SHP77 treated with DMSO at 0.1 percent for 48 hours (cell line): ENCODE data around the gene GPR108.
"Not testable (repeated sequence)": the region's sequence is repeated elsewhere in the genome, so short reads cannot be mapped to it uniquely, and the experiment has no call there.

Experiments used
- DNase-seq: peaks from one replicate; lab custom pipeline; 2025; lab: John Stamatoyannopoulos, UW

The GPR108 gene

GRCh38 chr19:6761053-6761676 lies 23.8 kb upstream of the GPR108 start:
- no peak for DNase-seq

DNA sequence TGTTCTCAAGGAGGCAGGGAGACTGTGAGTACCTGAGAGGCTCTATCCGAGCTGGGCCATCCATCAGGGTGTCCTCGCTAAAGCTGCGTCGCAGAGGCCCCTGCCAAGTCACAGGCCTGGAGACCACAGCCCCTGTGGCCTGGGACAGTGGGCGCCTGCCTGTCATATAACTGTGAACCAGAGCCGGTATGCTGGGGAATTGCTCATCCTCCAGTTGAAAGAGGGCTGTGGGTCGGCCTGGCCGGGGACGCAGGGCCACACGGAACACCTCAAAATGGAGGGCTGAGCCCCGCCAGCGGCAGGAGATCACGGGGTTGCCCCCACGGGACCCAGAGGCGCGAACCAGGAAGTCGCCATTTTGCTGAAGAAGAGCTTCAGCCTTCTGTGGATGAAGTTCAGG lies 23.2 kb upstream of the GPR108 start:
- DNase-seq = no peak

GRCh38 chr19:6754653-6755463 lies 17.5 kb upstream of the GPR108 start:
- no peak for DNase-seq

- no peak for DNase-seq
Measured at GRCh38 chr19:6754136-6754535, 16.8 kb upstream of the GPR108 start.

DNA sequence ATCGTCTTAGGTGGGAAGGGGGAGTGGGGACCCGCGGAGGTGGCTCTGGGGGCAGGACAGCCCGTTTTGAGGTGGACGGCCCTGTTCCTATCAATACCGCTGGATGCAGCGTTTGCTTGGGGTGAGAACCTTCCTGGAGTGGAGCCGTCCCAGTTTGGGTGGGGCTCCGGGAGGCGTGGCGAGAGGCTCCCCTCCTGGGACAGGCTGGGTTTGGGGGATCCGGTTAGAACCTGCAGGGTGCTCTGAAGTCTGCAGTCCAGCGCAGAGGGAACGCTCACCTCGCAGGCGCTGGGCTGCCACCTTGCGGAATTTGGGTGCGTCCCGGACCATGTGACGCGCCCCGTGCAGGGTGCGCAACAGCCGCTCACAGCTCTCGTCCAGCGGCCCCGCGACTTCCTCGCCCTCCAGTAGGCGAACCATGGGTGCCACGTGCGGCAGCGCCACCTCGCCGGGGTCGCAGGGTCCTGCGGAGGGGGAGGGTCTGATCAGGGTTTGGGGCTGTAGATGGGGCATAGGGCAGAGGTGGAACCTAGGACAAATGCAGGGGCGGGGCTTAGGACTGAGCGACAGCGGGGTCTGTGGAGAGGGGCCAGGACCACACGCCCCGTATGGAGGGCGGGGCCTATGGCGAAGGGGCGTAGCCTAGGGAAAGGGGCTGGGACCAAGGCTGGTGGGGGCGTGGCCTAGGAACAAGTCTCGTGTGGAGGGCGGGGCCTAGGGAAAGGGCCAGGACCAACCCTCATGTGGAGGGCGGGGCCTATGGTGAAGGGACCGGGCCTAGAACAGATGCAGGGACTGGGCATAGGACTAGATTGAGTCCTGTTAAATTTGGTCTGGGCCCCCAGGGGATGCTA lies 16.0 kb upstream of the GPR108 start:
- no peak for DNase-seq

DNA sequence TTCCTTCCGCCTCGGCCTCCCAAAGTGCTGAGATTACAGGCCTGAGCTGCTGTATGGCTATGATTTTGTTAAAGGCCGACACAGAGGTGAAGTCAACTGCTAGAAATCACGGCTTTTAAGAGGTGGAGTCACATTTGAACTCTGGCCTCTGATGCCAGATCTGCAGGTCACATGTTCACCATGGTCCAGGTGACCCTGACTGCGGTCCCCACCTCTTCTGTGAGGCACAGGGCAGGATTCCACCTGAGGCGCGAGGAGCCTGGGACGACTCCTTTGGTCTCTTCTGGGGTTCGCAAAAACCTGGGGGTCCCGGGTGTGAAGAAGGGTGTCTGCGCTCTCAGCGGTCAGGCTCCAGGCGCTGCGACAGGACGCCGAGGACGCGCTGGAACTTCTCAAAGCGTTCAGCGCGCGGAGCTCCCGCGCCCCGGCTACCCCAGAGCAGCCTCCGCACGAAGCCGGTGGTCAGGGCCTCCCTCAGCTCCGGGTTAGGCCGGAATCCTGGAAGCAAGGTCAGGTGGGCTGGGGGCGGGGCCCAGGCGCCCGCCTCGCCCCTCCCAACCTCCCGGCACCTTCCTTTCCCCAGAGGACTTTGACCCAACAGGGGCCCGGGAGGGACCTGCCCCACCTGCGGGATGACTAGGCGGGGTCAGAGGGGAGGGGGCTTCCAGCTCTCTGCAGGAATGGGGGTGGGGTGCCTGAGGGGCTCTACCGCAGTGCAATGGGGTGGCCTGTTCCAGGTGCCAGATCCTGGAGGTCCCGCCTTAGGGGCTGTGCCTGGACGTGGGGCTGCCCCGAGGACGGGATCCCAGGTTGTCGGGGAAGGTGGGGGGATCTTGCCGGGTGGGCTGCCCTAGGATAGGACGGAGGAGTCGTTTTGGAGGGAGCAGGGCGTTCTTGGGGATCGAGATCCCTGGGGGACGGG lies 15.1 kb upstream of the GPR108 start:
- no peak for DNase-seq

- no peak for DNase-seq
Measured at GRCh38 chr19:6751189-6751588, 13.8 kb upstream of the GPR108 start.

GRCh38 chr19:6750062-6750461 lies 12.7 kb upstream of the GPR108 start:
- DNase-seq = no peak

DNA sequence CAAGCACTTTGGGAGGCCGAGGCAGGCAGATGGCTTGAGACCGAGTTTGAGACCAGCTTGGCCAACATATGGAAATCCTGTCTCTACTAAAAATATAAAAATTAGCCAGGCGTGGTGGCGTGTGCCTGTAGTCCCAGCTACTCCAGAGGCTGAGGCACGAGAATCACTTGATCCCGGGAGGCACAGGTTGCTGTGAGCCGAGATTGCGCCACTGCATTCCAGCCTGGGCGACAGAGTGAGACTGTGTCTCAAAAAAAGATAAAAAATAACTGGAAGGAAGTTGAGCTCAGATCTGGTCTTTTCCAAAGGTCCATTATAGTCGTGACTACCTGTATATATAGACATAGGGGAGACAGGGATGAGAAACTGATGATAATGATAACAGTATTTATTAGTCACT lies 11.2 kb upstream of the GPR108 start:
- not testable (repeated sequence) for DNase-seq

- DNase-seq = no peak
Measured at GRCh38 chr19:6745965-6746364, 8.6 kb upstream of the GPR108 start.

DNA sequence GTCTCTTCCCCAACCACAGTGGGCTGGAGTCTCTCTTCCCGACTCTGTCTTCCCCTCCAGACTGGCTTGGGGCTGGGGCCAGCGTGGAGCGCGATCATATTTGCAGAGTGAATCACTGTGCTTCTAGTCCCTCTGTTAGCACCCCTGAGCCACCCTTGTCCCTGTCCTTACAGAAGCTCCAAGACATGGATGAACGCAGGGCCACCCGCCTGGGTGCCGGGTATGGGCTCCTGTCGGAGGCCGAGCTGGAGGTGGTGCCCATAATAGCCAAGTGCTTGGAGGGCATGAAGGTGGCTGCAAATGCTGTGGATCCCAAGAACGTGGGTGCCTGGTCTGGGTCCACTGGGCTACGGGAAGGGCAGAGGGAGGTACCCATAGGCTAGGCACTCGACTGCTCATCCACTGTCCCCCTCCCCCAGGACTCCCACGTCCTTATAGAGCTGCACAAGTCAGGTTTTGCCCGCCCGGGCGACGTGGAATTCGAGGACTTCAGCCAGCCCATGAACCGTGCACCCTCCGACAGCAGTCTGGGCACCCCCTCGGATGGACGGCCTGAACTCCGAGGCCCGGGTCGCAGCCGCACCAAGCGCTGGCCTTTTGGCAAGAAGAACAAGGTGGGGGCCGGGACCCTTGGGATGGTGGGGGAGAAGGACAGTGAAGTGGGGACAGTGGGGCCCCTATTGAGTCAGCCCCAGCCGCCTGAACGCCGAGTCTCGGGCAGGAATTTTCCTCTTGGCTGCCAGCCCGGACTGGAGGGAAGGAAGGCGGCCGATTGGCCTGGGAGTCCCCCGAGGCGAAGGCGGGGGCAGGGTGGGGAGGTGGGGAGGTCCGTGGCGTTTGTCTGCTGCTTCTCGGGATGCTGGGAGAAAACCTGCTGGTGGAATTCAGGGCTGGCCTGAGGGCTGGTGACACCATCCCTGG lies 7.3 kb upstream of the GPR108 start:
- no peak for DNase-seq

- DNase-seq = no peak
Measured at GRCh38 chr19:6743714-6744380, 6.5 kb upstream of the GPR108 start.

DNA sequence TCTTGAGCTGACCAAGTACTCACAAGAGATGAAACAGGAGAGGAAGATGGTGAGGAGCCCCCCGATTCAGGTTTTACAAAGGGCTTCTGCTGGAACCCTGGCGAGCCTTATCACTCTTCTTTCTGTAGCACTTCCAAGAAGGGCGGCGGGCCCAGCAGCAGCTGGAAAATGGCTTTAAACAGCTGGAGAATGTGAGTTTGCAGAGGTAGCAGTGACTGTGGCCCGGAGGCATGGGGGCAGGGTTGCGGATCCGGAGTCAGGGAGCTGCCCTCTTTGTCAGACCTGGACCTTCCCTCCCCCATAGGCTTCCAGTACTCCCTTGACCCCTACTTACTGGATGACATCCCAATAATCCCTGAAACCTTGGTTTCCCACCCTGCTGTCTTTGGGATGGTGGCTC lies 5.7 kb upstream of the GPR108 start:
- no peak for DNase-seq

DNA sequence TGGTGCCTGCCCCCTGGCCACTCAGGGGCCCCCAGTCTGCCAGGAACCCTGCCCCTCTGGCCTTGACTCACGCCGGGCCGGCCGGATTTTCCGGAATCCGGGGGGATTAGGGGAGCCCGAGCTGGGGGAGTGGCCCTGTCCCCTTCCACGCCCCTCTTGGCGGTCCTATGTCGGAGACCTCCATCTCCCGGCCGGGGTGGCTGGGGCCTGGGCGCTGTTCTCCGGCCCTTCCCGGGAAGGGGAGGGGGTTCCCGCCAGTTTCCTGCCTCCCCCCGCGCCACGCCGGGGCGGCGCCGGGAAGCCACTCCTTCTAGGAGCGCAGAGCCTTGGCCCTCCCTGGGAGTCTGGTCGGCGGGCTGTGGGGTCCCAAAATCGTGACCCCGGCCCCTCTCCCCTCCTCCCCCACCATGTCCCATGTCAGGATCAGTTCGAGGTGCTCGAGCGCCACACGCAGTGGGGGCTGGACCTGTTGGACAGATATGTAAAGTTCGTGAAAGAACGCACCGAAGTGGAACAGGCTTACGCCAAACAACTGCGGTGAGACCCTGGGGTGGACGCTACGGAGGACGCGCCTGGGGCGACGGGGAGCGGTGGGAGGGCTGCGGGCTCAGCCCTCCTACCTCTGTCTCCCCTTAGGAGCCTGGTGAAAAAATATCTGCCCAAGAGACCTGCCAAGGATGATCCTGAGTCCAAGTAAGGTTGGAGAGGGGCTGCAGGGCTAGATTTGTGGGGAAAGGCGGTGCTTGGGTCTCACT lies 3.4 kb upstream of the GPR108 start:
- no peak for DNase-seq

DNA sequence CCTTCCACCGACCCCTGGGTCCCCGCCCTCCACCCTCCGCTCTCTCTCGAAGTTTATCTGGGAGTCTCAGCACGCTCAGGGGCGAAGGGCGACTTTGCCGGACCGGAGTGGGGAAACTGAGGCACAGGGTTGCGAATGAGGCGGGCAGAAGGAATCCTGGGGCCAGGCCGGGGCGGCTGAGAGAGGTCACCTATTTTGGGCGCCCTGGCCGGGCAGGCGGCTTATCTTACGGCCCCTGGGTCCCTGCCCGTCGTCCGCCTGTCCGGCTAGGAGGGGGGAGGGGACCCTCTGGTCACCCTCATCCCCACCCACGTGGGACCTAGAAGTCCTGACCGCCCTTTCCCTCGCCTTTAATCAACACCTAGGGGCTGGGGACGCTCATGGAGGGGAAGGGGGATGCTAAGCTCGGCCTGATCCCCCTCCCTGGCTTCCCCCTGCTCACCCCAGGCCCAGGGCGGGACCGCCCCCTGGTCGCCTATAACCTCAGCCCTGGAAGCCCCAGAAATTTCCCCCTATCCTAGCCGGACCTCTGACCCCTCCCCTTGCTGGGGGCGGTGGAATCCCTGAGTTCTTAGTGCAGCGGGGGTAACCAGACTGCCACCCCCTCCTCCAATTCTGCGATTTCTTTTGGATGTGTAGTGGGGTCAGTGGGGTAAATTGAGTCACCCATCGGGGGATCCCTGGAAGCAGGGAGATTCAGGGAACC lies 2.7 kb upstream of the GPR108 start:
- no peak for DNase-seq

DNA sequence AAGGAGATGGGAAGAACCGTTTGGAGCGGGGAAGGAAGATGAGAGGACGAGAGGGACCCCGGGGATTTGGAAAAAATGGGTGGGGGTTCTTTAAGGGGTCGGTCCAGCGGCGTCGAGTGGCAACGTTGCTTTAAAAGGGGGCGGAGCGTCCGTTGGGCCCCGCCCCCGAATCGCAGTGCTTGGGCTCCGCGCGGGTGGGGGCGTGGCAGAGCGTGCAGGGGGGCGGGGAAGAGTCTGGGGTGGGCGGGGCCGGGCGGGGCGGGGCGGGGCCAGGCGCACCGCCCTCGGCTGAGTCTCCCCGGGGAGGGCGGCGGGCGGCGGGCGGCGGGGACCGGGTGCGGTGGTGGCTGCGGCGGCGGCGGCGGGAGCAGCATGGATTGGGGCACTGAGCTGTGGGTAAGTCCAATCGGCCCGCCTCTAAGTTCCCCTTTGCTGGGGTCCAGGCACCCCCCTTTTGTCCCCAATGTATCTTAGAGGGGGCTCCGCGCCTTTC lies 2.1 kb upstream of the GPR108 start, which contains the start of gene TRIP10:
Gene TRIP10, plus strand, starts transcription at position 291 of the 493 bp plus-strand sequence. Its CDS starts 82 bp downstream, at position 373.
- DNase-seq = no peak

- peak; percentile 27 for DNase-seq
Measured at GRCh38 chr19:6738787-6739389, 1.5 kb upstream of the GPR108 start.
